Gastrocnemius medialis (tissue), 4 donors: ENCODE data around the gene SLC3A2.

ENCODE experiments used
- POLR2A ChIP-seq, 2 donors: fragments of 450-650 bp; IDR thresholded peaks; one replicate each; pipeline ENCODE4 v1.6.1; 2017; ENCODE audit warnings: antibody characterized with exemption in 2 of 2, mild to moderate bottlenecking in 2 of 2, moderate library complexity in 2 of 2
- TF ChIP-seq, protein P1 (sequence below), 5 experiments: fragments of 450-650 bp in 3 of 5; fragments of 200-600 bp in 2 of 5; sonication (generic) in 2 of 5; IDR thresholded peaks in 4 of 5; conservative IDR thresholded peaks in 1 of 5; 1 replicate in 4 of 5; 2 replicates in 1 of 5; pipeline ENCODE4 v1.5.1; 2016 to 2019; ENCODE audit warnings: antibody characterized with exemption in 5 of 5, mild to moderate bottlenecking in 3 of 5, moderate library complexity in 3 of 5

DNA sequence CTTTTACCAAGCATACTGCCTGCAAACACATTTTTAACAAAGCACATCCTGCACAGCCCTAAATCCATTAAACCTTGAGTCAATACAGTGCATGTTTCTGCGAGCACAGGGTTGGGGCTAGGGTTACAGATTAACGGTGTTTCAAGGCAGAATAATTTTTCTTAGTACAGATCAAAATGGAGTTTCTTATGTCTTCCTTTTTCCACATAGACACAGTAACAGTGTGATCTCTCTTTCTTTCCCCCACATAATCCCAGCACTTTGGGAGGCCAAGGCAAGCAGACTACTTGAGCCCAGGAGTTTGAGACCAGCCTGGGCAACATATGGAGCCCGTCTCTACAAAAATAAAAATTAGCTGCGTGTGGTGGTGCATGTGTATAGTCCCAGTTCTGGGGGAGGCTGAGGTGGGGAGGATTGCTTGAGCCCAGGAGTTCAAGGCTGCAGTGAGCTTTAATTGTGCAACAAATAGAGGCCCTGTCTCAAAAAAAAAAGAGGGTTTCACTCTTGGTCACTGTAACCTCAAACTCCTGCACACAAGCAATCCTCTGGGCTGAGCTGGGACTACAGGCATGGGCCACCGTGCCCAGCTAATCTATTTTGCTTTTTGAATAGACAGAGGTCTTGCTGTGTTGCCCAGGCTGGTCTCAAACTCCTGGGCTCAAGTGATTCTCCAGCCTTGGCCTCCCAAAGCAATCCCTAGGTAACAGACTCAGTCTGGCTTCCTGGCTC lies 19.7 kb upstream of the SLC3A2 start:
- TF ChIP-seq, protein P1, sequence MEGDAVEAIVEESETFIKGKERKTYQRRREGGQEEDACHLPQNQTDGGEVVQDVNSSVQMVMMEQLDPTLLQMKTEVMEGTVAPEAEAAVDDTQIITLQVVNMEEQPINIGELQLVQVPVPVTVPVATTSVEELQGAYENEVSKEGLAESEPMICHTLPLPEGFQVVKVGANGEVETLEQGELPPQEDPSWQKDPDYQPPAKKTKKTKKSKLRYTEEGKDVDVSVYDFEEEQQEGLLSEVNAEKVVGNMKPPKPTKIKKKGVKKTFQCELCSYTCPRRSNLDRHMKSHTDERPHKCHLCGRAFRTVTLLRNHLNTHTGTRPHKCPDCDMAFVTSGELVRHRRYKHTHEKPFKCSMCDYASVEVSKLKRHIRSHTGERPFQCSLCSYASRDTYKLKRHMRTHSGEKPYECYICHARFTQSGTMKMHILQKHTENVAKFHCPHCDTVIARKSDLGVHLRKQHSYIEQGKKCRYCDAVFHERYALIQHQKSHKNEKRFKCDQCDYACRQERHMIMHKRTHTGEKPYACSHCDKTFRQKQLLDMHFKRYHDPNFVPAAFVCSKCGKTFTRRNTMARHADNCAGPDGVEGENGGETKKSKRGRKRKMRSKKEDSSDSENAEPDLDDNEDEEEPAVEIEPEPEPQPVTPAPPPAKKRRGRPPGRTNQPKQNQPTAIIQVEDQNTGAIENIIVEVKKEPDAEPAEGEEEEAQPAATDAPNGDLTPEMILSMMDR (IDR thresholded peaks at IDR 0.05 in 4 of 5, conservative IDR thresholded peaks at IDR 0.05 in 1 of 5) = no peak
- no peak for TF ChIP-seq POLR2A (IDR thresholded peaks at IDR 0.05)
